ENCODE results near the gene UNC45B. TPM values are rescaled to one million over a fixed set of nuclear protein-coding genes. Genes with fewer than 3 reads are reported as not detected.

UNC45B gene
- total RNA-seq, 1 donor from 2014 or later, result 1.9 TPM

- no peak for DNase-seq (ENCODE audit: low spot score)
- TF ChIP-seq CTCF (IDR thresholded peaks at IDR 0.05; ENCODE audit: unreplicated experiment), result no peak
- H3K27ac Mint-ChIP-seq (ENCODE audit: unreplicated experiment), result no peak overlapping the region
Measured at GRCh38 chr17:35235917-35236316, 88.3 kb downstream of the UNC45B start.

GRCh38 chr17:35236821-35237220 is 89.2 kb downstream of the UNC45B start:
- Mint-ChIP-seq H3K27ac (ENCODE audit: unreplicated experiment) (no peak overlapping the region), H3K4me3 (ENCODE audit: unreplicated experiment) (no peak overlapping the region), H3K27me3 (ENCODE audit: unreplicated experiment) (peaks cover 6% of the 10 kb centered on the region), H3K4me1 (ENCODE audit: unreplicated experiment) (peaks cover 4% of the 10 kb centered on the region), H3K9me3 (ENCODE audit: unreplicated experiment) (no peaks in the 10 kb centered on the region), H3K36me3 (ENCODE audit: low read depth, unreplicated experiment) (no peaks in the 10 kb centered on the region)
- no peak for DNase-seq (ENCODE audit: low spot score)
- TF ChIP-seq CTCF (IDR thresholded peaks at IDR 0.05; ENCODE audit: unreplicated experiment), result no peak

More at GRCh38 chr17:35235917-35236316, 88.3 kb downstream of the UNC45B start:
- no peaks in the 10 kb centered on the region for H3K9me3 Mint-ChIP-seq (ENCODE audit: unreplicated experiment)
- no peaks in the 10 kb centered on the region for H3K36me3 Mint-ChIP-seq (ENCODE audit: low read depth, unreplicated experiment)
- H3K4me1 Mint-ChIP-seq (ENCODE audit: unreplicated experiment), result peaks cover 6% of the 10 kb centered on the region
- no peak overlapping the region for H3K4me3 Mint-ChIP-seq (ENCODE audit: unreplicated experiment)
- H3K27me3 Mint-ChIP-seq (ENCODE audit: unreplicated experiment), result peaks cover 4% of the 10 kb centered on the region

- no peak for TF ChIP-seq CTCF (IDR thresholded peaks at IDR 0.05; ENCODE audit: unreplicated experiment)
- Mint-ChIP-seq H3K36me3 (ENCODE audit: low read depth, unreplicated experiment) (no peaks in the 10 kb centered on the region), H3K27ac (ENCODE audit: unreplicated experiment) (no peak overlapping the region), H3K4me1 (ENCODE audit: unreplicated experiment) (peaks cover 6% of the 10 kb centered on the region), H3K4me3 (ENCODE audit: unreplicated experiment) (no peak overlapping the region), H3K27me3 (ENCODE audit: unreplicated experiment) (peaks cover 6% of the 10 kb centered on the region), H3K9me3 (ENCODE audit: unreplicated experiment) (no peaks in the 10 kb centered on the region)
- no peak for DNase-seq (ENCODE audit: low spot score)
Measured at GRCh38 chr17:35238821-35239220, 91.2 kb downstream of the UNC45B start.

Other genes with a start within 250 kb of the UNC45B start
- gene CCT6B, start 186.4 kb upstream of the UNC45B start, total RNA-seq (ENCODE audit: unreplicated experiment), result 3.9 TPM
- gene ZNF830, start 186.3 kb upstream of the UNC45B start, total RNA-seq (ENCODE audit: unreplicated experiment), result 18.5 TPM
- 42.1 TPM for gene LIG3, start 167.3 kb upstream of the UNC45B start, total RNA-seq (ENCODE audit: unreplicated experiment)
- 20.6 TPM for gene RFFL, start 84.1 kb upstream of the UNC45B start, total RNA-seq (ENCODE audit: unreplicated experiment)
- 16.3 TPM for gene RAD51D, start 28.0 kb upstream of the UNC45B start, total RNA-seq (ENCODE audit: unreplicated experiment)
- not detected for gene FNDC8, start 26.2 kb upstream of the UNC45B start, total RNA-seq (ENCODE audit: unreplicated experiment)
- 16.7 TPM for gene NLE1, start 5.5 kb upstream of the UNC45B start, total RNA-seq (ENCODE audit: unreplicated experiment)
- gene SLC35G3, start 46.6 kb downstream of the UNC45B start, total RNA-seq (ENCODE audit: unreplicated experiment), result not detected
- 18.2 TPM for gene SLFN5, start 95.3 kb downstream of the UNC45B start, total RNA-seq (ENCODE audit: unreplicated experiment)
- gene SLFN11, start 225.8 kb downstream of the UNC45B start, total RNA-seq (ENCODE audit: unreplicated experiment), result 0.26 TPM